ENCODE measurements around the gene RETREG1.
"Not testable (repeated sequence)": the region's sequence is repeated elsewhere in the genome, so short reads cannot be mapped to it uniquely, and the experiment has no call there.

The RETREG1 gene, protein sequence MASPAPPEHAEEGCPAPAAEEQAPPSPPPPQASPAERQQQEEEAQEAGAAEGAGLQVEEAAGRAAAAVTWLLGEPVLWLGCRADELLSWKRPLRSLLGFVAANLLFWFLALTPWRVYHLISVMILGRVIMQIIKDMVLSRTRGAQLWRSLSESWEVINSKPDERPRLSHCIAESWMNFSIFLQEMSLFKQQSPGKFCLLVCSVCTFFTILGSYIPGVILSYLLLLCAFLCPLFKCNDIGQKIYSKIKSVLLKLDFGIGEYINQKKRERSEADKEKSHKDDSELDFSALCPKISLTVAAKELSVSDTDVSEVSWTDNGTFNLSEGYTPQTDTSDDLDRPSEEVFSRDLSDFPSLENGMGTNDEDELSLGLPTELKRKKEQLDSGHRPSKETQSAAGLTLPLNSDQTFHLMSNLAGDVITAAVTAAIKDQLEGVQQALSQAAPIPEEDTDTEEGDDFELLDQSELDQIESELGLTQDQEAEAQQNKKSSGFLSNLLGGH

DNA sequence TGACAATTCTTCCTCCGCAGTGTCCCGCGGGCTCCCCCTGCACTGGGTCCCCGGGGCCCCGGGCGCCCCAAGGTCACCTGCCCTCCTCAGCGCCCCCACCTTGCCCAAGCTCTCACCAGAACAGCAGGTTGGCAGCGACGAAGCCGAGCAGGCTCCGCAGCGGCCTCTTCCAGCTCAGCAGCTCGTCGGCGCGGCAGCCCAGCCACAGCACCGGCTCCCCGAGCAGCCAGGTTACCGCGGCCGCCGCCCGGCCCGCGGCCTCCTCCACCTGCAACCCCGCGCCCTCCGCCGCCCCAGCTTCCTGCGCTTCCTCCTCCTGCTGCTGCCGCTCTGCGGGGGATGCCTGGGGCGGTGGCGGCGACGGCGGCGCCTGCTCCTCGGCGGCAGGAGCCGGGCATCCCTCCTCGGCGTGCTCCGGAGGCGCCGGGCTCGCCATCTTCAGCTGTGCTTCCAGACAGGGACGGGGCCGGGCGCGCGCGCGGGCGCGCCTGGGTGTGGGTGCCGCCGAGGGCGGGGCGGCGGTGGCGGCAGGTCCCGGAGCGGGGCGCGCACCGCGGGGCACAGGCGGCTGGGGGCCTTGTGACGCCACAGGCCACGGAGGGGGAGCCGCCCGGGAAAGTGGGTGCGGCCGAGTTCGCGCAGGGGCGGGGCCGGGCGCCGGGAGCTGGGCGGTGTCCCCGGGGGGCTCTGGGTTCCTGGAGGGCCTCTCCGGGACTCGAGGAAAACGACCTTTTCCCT is at the start of gene RETREG1:
Gene RETREG1 (minus strand): TSS at position 462 of the 738 bp plus-strand sequence. CDS start 26 bp downstream, at position 436.
- peak; percentile 70 for DNase-seq

DNA sequence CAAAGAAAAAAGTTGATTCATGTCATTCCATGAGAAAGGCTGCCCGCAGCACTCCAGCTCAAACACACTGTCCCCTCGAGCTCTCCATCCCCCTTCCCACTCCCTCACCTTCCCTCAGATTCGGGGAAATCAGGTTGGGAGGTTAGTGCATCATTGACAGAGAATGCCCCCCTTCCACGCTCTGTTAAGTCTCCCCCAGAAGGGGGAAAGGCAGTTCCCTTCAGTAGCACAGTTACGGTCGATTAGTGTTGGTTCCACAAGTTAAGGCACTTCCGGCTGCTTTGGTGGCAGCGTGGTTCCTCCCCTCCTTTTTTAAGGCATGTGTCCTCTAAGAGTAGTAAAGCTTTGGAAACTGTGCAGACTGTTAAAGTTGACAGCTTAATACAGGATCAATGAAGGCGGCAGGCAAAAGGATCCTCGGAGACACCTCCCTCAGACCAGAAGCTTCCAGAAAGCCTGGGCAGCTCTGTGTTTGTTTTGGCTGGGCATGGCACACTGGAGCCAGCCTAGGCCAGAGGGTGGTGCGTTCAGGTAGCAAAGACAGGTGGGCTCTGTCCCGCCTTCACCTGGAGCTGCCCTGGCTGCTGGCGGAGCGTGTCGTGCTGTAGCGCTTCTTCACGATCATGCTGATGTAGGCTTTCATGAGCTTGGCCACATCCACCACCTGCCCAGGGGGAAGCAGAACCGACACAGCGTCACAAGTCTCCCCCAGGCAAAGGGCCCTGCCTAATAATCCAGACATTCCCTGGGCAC is 49.5 kb upstream of the RETREG1 start:
- no peak for DNase-seq

DNA sequence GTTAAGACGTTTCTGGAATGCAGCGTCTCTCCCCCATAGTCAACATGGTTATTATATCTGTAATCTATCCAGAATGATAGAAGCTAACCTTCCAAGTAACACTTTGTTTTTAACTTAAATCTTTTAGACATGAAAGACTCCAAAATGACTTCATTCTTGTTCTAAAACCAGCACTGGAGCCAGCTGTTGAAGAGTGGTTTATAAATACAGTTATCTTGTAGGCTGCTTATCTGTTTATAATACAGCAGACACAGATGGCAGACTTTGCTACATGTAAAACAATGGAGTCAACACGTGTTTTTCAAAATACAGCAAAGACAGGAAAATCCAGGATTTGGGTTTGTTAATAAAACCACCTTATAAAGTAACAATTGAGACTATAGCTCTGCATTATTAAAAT is 48.8 kb upstream of the RETREG1 start:
- DNase-seq = no peak

DNA sequence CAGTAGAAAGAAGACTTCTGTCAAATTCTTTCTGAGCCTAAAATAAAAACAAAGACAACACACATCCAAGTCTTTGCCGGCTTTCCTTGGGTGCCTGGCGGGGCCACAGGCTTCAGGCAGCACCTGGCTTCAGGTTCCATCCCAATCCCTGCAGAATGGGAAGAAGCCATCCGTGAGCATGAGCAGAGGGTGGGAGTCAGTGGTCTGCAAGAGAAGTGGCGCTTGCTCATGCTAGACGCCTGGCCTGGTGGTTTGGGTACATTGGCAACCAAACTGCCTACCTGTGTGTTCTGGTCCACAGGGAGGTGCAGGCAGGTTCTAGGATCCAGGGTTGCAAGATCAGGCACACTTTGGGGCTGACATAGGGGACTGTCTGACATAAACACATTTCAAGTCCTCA is 47.6 kb upstream of the RETREG1 start:
- no peak for DNase-seq

DNA sequence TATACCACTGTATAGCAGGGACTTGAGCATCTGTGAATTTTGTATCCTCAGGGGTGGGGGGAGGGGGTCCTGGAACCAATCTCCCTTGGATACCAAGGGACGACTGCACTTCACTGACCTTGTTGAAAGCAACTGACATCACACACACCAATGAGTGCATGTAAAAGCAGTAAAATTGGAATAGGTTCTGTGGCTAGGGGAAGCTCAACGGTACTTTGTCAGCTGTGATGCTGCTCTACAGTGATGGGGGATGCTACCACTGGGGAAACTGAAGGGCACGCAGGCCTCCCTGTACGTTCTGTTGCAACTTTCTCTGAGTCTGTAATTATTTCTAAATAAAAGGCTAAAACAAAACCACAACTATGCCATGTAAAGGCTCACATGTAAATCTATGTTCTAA is 47.0 kb upstream of the RETREG1 start:
- DNase-seq = no peak

DNA sequence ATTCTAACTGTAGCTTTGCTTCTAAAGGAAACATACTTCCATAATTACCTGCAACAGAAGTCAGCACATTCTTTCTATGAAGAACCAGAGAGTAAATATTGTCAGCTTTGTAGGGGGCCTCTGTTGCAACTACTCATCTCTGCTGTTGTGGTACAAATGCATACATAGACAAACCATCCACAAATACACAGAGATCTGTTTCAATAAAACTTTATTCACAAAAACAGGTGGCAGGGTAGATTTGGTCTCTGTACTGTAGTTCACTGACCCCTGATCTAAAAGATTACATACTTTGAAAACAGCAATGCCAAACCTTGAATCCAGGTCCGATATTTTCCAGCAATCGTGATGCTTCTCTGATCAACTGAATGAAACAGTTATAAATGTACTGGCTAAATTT is 44.9 kb upstream of the RETREG1 start:
- no peak for DNase-seq

DNA sequence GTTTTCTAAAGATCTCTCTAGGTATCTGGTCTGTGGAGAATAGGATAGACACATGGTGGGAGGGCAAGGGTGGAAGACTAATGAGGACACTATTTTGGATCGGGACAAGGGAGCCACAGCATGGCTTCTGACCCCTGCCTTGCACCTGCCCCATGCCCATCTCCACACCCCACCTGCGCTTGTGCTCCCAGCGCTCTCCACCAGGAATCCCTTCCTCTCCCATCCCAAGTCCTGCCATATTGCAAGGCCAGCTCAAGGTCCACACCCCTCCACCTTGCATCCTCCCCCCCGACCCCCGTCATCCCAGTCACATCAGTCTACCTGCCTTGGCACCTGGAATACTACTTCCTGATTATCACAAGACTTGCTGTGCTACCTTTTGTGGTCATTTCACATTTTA is 44.2 kb upstream of the RETREG1 start:
- no peak for DNase-seq

DNA sequence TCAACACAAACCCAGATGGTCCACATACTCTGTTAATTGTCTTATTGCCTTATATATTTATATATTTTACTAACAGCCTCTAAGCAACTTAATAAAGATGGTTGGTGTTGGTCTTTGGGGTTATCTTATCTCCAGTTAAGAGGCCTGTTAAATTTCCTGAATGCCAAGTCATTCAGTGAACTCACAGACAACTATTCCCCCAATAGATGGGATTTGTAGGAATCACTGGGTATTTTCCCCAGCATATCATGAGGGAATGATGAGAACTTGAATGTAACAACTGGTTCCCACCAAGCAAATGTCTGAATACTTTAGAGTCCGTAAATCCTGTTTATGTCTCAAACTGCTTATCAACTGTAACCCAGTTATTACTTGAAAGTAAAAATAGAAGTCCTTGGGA is 42.7 kb upstream of the RETREG1 start:
- no peak for DNase-seq

DNA sequence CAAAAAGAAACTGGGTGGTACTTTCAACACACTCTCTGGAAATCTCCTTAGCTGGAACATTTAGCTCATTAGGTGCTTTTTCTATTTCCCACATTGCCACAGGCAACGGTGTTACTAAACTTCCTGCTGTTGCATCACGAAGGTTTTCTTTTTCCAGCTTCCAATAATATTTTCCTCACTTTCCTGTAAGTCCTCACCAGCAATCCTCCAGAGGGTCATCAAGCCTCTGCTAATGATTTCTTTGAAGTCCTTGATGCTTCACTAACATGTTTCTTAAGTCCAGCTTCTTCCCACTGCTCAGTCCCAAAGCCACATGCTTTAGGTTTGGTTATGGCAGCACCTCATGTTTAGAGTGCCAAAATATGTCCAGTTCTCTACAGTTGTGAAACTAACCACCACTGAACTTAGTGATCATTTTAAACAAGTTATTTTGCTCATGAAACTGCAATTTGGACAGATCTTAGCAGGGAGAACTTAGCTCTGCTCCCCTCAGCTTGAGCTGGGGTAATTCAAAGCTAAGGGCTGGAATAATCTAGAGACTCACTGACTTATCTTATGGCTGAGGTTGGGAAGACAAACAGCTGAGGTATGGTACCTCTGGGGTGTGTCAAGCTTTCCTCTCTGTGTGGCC is 39.9 kb upstream of the RETREG1 start:
- DNase-seq = peak; percentile 49

DNA sequence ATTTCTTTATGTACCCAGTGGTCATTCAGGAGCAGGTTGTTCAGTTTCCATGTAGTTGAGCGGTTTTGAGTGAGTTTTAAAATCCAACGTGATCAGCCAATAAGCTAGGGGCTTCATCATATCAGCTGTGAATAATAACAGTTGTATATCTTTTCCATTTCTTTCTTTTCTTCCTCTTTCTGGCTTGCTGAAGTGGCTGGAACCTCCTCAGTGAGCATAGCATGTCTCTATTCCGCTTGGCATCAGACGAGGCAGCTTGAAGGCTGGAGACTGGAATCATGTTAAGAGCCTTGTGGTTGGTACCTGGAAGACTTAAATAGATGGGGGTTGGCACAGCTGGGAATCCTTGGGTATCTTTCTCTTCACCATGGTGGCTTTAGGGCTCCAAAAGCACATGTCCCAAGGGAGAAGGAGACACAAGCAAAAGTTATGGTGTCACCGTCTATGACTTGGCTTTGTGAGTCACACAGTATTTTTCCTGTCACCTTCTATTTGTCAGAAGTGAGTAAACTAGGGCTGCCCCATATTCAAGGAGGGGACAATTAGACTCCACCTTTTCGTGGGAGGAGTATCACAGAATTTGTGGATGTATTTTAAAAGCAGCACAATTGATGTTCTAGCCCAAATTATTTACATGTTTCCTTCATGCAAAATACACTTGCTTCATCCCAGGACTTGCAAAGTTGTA is 38.0 kb upstream of the RETREG1 start:
- DNase-seq = no peak

DNA sequence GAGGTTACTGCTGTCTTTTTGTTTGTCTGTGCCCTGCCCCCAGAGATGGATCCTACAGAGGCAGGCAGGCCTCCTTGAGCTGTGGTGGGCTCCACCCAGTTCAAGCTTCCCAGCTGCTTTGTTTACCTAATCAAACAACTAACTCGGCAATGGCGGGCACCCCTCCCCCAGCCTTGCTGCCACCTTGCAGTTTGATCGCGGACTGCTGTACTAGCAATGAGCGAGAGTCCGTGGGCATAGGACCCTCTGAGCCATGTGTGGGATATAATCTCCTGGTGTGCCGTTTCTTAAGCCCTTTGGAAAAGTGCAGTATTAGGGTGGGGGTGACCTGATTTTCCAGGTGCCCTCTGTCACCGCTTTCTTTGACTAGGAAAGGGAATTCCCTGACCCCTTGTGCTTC is 31.9 kb upstream of the RETREG1 start:
- DNase-seq = not testable (repeated sequence)

DNA sequence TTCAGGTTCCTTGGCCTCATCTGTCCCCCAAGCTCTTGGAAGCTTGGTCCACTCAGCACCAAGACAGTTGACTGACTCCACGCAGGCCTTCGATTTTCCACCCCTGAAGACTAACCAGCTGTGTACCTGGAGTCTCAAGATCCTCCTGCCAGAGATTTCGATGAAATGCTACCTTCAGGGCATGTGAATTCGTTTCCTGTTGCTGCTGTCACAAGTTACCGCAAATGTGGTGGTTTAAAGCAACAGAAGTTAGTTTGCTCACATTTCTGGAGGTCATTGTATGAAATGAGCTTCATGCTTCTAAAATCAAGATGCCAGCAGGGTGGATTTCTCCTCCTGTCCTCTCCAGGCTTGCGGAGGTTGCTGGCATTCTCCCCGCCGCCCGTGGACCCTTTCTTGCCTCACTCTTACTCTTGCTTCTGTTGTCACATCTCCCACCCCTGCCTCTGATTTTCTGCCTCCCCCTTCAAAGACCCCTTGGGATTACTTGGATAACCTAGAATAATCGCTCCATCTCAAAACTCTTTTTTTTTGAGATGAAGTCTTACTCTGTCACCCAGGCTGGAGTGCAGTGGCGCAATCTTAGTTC is 27.6 kb upstream of the RETREG1 start:
- no peak for DNase-seq

DNA sequence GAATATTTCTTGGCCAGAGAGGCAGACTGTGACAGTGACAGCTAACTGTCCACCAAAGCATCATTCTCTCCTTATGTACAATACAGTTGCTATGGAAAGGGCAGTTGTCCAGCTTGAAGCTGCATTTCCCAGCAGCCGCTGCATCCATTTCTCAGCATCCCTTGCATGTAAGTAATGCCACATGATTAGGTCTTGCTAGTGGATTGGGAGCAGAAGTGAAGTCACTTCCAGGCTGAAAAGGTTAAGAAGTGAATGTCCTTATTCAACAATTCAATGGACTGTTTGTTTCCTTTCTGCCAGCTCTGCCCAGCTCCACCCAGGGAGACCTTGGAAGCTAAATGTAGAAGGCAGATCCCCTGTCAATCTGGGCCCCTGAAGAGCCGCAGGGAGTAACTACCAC is 26.1 kb upstream of the RETREG1 start:
- DNase-seq = no peak

DNA sequence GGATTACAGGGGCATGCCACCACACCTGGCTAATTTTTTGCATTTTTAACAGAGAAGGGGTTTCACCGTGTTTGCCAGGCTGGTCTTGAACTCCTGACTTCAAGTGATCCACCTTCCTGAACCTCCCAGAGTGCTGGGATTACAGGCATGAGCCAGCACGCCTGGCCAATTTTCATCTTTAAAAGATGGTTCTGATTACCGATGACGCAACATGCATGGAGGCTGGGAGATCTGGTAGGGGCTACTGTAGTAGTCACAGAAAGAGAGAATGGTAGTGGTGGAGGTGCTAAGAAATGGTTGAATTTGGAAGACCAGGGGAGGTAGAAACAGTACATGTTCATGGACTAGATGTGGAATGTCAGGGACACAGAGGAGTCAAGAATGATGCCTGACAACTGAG is 22.4 kb upstream of the RETREG1 start:
- no peak for DNase-seq

DNA sequence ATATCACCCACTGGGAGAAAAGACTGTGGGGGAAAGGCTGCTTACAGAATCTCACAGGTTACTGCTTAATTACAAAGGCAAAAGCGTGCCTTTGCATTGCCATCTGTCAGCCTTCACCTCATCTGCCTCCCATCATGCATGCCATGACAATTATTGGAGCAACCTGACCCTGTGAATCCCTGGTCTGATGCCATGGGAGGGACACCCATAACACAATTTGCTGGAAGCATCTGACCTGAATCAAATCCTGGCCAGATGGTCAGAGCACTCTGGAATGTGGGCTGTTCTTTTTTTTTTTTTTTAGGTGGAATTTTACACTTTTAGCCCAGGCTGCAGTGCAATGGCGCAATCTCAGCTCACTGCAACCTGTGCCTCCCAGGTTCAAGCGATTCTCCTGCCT is 11.6 kb upstream of the RETREG1 start:
- DNase-seq = no peak

DNA sequence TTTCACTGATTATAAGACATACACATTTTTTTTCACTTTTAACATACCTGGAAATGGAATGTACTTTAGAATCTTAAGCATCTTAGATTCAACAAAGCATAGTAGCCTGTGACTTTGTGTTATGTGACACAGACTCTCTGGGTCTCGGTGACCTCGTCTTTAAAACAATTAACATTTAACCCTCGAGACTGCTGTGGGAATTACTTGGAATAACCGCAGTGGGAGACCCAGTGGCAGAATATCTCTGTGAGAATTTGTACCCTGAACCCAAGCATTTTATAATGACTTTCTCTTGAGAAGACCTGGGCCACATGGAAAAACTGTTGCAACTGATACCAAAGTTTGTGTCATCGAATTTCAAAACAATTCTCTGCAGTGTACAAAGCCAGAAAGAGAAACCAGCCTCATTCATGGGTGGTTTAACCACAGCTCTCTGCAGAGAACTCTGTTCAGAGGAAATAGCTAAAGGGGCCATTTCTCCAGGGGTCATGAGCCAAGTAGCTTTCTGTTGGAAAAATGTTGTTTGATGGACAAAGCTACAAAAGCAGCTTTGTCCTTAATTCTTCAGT is 10.0 kb upstream of the RETREG1 start:
- DNase-seq = no peak

DNA sequence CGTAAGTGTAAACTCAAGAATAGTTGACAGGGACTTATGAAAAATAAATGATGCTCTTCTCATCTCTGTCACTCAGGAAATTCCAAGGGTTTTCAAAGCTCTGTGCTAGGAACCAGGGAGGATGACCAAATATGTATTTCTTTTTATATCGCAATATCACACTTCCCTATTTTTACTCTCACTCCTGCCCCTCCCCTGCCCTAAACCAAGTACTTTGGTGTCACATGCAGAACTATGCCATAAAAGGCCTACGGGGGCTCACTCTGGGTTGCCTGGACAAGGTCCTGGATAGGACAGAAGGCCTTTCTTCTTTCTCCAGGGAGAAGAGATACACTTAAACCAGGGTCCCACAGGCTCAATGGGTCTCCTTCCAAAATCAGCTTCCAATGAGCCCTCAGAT is 8.3 kb upstream of the RETREG1 start:
- no peak for DNase-seq

DNA sequence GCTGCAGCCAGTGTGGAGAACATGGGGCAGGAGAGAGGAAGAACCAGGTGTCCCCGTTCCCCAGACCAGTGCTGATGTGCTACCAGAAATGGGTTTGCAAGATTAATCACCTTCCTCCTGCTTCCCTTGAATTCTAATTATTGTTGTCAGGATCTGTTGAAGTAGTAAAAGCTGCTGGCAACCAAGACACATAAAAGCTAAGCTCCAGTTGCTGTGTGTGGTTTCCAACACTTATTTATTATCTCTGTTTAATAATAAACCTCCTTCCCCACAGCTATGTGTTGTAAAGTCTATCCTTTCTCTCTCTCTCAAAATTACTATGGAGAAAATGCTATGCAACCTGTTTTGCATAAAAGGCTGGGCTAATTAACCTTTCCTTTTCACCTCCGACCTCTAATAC is 2.3 kb upstream of the RETREG1 start:
- no peak for DNase-seq

DNA sequence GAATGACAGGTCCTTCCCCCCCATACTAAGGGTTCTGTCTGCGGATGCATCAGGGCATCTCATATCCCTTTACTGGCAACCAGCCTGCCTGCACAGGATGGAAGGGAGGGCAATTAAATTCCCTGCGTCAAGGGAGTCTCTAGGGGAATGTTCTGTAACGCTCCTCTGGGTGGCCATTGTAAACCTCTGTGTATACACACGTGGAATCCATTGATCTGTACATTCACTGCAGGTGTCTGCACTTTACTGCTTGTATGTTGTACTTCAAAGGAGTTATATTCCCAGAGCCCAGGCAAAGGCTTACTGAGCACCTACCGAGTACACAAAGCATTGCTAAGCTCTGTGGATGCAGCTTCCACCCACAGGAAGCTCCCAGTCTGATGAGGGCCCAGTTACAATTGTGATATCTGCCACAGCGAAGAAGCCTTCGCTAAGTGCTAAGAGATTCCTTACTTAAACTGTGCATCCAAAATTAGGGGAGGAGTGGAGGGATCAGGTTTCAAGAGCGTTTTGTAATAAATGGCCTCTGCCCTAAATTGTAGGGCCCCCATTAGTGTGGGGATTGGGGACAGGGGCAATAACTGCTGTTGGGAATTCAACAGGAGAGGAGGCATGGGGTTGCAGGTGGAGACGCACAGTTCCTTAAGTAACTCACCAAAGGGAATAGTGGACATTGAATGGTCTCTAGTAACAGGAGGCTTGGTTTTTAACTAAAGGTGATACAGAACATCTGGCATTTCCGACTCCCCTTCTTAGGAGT is 1.5 kb upstream of the RETREG1 start:
- DNase-seq = no peak

DNA sequence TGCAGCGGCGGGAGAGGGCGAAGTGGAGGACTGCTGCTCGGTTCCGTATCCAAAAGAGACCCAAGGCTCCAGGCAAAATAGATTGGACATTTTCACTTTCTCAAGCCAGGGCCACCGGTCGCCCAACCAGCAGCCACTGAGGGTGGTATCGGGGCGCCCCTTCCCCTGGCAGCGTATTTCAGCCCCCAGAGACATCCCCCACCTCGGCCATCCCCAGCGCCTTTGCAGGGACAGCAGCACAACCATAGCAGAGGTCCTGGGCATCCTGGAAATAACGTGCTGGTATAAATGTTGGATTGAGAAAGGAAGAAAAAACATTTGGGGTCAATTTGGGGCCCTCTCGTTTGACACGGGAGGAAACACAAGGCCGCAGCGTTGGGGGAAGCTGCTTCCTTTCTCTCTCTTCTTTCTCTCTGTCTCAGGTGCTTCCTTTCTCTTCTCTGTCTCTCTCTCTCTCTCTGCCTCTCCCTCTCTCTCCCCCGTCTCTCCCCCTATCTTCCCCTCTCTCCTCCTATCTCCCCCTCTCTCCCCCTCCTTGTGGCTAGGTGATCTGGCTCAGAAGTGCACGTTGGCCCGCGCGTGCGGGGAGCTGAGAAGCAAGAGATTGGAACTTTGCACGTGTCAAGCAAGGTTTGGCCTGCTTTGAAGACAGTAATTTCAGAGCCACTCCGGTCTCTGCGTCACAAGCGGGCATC is 624 bp upstream of the RETREG1 start:
- no peak for DNase-seq

All from right forelimb (tissue), 1 donor.